GM12891 (cell line): ENCODE measurements around the gene AP2S1.
"Not testable (repeated sequence)": the region's sequence is repeated elsewhere in the genome, so short reads cannot be mapped to it uniquely, and the experiment has no call there.

Experiments used
- DNase-seq: peaks from one replicate; pipeline ENCODE4 v3.0.0; 2011; ENCODE audit warnings: low spot score; ENCODE audit not compliant: insufficient read length
- FAIRE-seq: peaks from 2 replicates; lab custom pipeline; 2011; peaks lifted over from hg19 to GRCh38; lab: Jason Lieb, UNC
- PAX5 ChIP-seq: IDR thresholded peaks from 2 replicates; pipeline ENCODE4 v1.6.1; 2011; ENCODE audit warnings: low read length, moderate library complexity, mild to moderate bottlenecking; ENCODE audit not compliant: insufficient read depth, severe bottlenecking
- POLR2A ChIP-seq: IDR thresholded peaks from 2 replicates; pipeline ENCODE4 v1.6.1; 2011; ENCODE audit warnings: low read depth, low read length, control low read depth
- POLR2AphosphoS5 ChIP-seq: IDR thresholded peaks from 2 replicates; pipeline ENCODE4 v1.6.1; 2011; ENCODE audit warnings: low read depth, low read length, control low read depth
- POU2F2 ChIP-seq: IDR thresholded peaks from 2 replicates; pipeline ENCODE4 v1.6.1; 2011; ENCODE audit warnings: low read depth, mild to moderate bottlenecking, control low read depth, low read length, moderate library complexity
- SPI1 ChIP-seq: IDR thresholded peaks from 2 replicates; pipeline ENCODE4 v1.6.1; 2011; ENCODE audit warnings: low read depth, low read length, control low read depth
- TAF1 ChIP-seq: IDR thresholded peaks from 2 replicates; pipeline ENCODE4 v1.6.1; 2011; ENCODE audit warnings: low read depth, low read length, control low read depth

AP2S1 gene

GRCh38 chr19:46885411-46885810, 34.8 kb upstream of the AP2S1 start:
- FAIRE-seq (no peak), DNase-seq (no peak)
- TF ChIP-seq SPI1 (no peak), POU2F2 (no peak), PAX5 (no peak), POLR2AphosphoS5 (no peak), POLR2A (no peak), TAF1 (no peak)

GRCh38 chr19:46882751-46883150, 32.1 kb upstream of the AP2S1 start:
- not testable (repeated sequence) for FAIRE-seq, DNase-seq

- DNase-seq (no peak), FAIRE-seq (no peak)
- TF ChIP-seq POU2F2 (no peak), PAX5 (no peak), POLR2A (no peak), TAF1 (no peak), POLR2AphosphoS5 (no peak), SPI1 (no peak)
These were observed 31.4 kb upstream of the AP2S1 start for GRCh38 chr19:46882034-46882433.

- FAIRE-seq = no peak
- TF ChIP-seq SPI1 (no peak), POLR2AphosphoS5 (no peak), PAX5 (no peak), TAF1 (no peak), POU2F2 (no peak), POLR2A (no peak)
These were observed 30.4 kb upstream of the AP2S1 start for GRCh38 chr19:46881092-46881491.

GRCh38 chr19:46880431-46880830, 29.8 kb upstream of the AP2S1 start:
- FAIRE-seq (no peak), DNase-seq (no peak)
- TF ChIP-seq SPI1 = no peak
- TF ChIP-seq POU2F2 = no peak
- TF ChIP-seq PAX5 = no peak
- TF ChIP-seq POLR2AphosphoS5 = no peak
- no peak for TF ChIP-seq POLR2A
- no peak for TF ChIP-seq TAF1

More at GRCh38 chr19:46881092-46881491, 30.4 kb upstream of the AP2S1 start:
- no peak for DNase-seq

GRCh38 chr19:46878613-46879375, 28.1 kb upstream of the AP2S1 start:
- DNase-seq = no peak
- TF ChIP-seq PAX5 (no peak), SPI1 (no peak), POLR2A (no peak), POU2F2 (no peak), TAF1 (no peak), POLR2AphosphoS5 (no peak)
- FAIRE-seq = no peak

GRCh38 chr19:46875657-46876056, 25.0 kb upstream of the AP2S1 start:
- TF ChIP-seq PAX5 = no peak
- TF ChIP-seq POU2F2 = no peak
- no peak for TF ChIP-seq POLR2AphosphoS5
- no peak for TF ChIP-seq POLR2A
- TF ChIP-seq SPI1 = no peak
- TF ChIP-seq TAF1 = no peak
- FAIRE-seq (no peak), DNase-seq (no peak)

GRCh38 chr19:46875234-46875633, 24.6 kb upstream of the AP2S1 start:
- DNase-seq (no peak), FAIRE-seq (no peak)
- TF ChIP-seq TAF1 = no peak

GRCh38 chr19:46872967-46873366, 22.3 kb upstream of the AP2S1 start:
- TF ChIP-seq TAF1 (no peak), PAX5 (no peak), SPI1 (no peak), POLR2A (no peak), POLR2AphosphoS5 (no peak), POU2F2 (no peak)
- no peak for DNase-seq
- FAIRE-seq = no peak

GRCh38 chr19:46871173-46871572, 20.5 kb upstream of the AP2S1 start:
- not testable (repeated sequence) for DNase-seq, FAIRE-seq
